ENCODE measurements around the gene SELP. TPM values are rescaled to one million over a fixed set of nuclear protein-coding genes. Genes with fewer than 3 reads are reported as not detected.
"Not testable (repeated sequence)": the region's sequence is repeated elsewhere in the genome, so short reads cannot be mapped to it uniquely, and the experiment has no call there.

Gene SELP
- 1 to 10 TPM; 1.6 to 3.6 TPM for total RNA-seq

GRCh38 chr1:169630006-169630405, at the start of gene SELP:
Gene SELP (minus strand): TSS chr1:169630124. CDS start chr1:169630074, 50 bp downstream.
- Mint-ChIP-seq H3K4me3 (no peak within 1 kb of the TSS), H3K36me3 (ENCODE audit: insufficient read depth in 2 of 2) (peaks cover 16 to 21% of the 10 kb centered on the region in 2 donors), H3K27me3 (ENCODE audit: low read depth) (no peaks in the 10 kb centered on the region), H3K27ac (no peak within 1 kb of the TSS), H3K4me1 (ENCODE audit: low read depth) (peaks cover 51% of the 10 kb centered on the region), H3K9me3 (peaks cover 8 to 22% of the 10 kb centered on the region in 2 donors)
- no peak for DNase-seq
- no peak for ATAC-seq (replicated peaks in 1 of 2)

DNA sequence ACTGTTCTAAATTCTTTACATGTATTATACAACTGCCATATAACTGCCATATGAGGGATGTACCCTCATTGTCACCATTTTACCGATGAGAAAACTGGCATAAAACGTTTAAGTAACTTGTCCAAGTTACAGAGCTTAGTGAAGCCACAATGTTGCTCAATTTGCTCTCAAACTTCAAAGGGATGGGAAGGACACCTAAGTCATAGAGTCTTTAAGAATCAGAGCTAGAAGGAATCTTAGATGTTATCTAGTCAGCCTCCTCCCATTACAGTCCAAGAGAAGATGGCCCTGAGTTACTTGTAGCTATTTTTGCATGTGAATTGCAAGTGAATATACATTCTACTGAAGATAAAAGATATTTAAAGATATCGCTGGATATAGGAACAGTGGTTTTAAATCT, 49.8 kb upstream of the SELP start:
- Mint-ChIP-seq H3K9me3 (no peaks in the 10 kb centered on the region), H3K4me3 (peak overlapping the region; percentile 8 to 53), H3K27me3 (ENCODE audit: low read depth) (no peaks in the 10 kb centered on the region), H3K36me3 (ENCODE audit: insufficient read depth in 2 of 2) (no peaks in the 10 kb centered on the region), H3K4me1 (ENCODE audit: low read depth) (peaks cover 69% of the 10 kb centered on the region), H3K27ac (peak overlapping the region; percentile 89)
- ATAC-seq (replicated peaks in 1 of 2) (peak in 1 of 2 donors; percentile 18), DNase-seq (no peak)

- peaks cover 3 to 4% of the 10 kb centered on the region in 2 donors for H3K9me3 Mint-ChIP-seq
- no peak for ATAC-seq (replicated peaks in 1 of 2)
- H3K27me3 Mint-ChIP-seq (ENCODE audit: low read depth), result no peaks in the 10 kb centered on the region
- peaks cover 3 to 7% of the 10 kb centered on the region in 2 donors for H3K36me3 Mint-ChIP-seq (ENCODE audit: insufficient read depth in 2 of 2)
- peaks cover 55% of the 10 kb centered on the region for H3K4me1 Mint-ChIP-seq (ENCODE audit: low read depth)
- no peak for DNase-seq
- H3K4me3 Mint-ChIP-seq, result peak overlapping the region in 1 of 2 donors; percentile 11
- H3K27ac Mint-ChIP-seq, result peak overlapping the region; percentile 77
Measured at GRCh38 chr1:169676001-169676400, 46.1 kb upstream of the SELP start.

GRCh38 chr1:169670836-169671235, 40.9 kb upstream of the SELP start:
- peaks cover 7 to 16% of the 10 kb centered on the region in 2 donors for H3K36me3 Mint-ChIP-seq (ENCODE audit: insufficient read depth in 2 of 2)
- ATAC-seq (replicated peaks in 1 of 2) (no peak), DNase-seq (no peak)
- peak overlapping the region; percentile 72 for H3K27ac Mint-ChIP-seq
- no peak overlapping the region for H3K4me3 Mint-ChIP-seq
- peaks cover 3 to 4% of the 10 kb centered on the region in 2 donors for H3K9me3 Mint-ChIP-seq
- no peaks in the 10 kb centered on the region for H3K27me3 Mint-ChIP-seq (ENCODE audit: low read depth)
- peaks cover 44% of the 10 kb centered on the region for H3K4me1 Mint-ChIP-seq (ENCODE audit: low read depth)

- H3K9me3 Mint-ChIP-seq; DNase-seq; H3K4me3 Mint-ChIP-seq; H3K27me3 Mint-ChIP-seq (ENCODE audit: low read depth); ATAC-seq (replicated peaks in 1 of 2): not testable (repeated sequence)
- Mint-ChIP-seq H3K4me1 (ENCODE audit: low read depth) (peaks cover 38% of the 10 kb centered on the region), H3K36me3 (ENCODE audit: insufficient read depth in 2 of 2) (peaks cover 7 to 16% of the 10 kb centered on the region in 2 donors), H3K27ac (peak overlapping the region; percentile 72)
Measured at GRCh38 chr1:169670244-169670643, 40.3 kb upstream of the SELP start.

GRCh38 chr1:169667699-169668596, 38.0 kb upstream of the SELP start:
- peaks cover 39% of the 10 kb centered on the region for H3K4me1 Mint-ChIP-seq (ENCODE audit: low read depth)

GRCh38 chr1:169667227-169667639, 37.3 kb upstream of the SELP start:
- not testable (repeated sequence) for H3K36me3 Mint-ChIP-seq (ENCODE audit: insufficient read depth in 2 of 2); DNase-seq; H3K27me3 Mint-ChIP-seq (ENCODE audit: low read depth); H3K9me3 Mint-ChIP-seq
- Mint-ChIP-seq H3K27ac (peak overlapping the region; percentile 94), H3K4me3 (peak overlapping the region; percentile 66 to 81), H3K4me1 (ENCODE audit: low read depth) (peaks cover 43% of the 10 kb centered on the region)
- peak; percentile 82 to 89 for ATAC-seq (replicated peaks in 1 of 2)

More at GRCh38 chr1:169667699-169668596, 38.0 kb upstream of the SELP start:
- peaks cover 6 to 13% of the 10 kb centered on the region in 2 donors for H3K36me3 Mint-ChIP-seq (ENCODE audit: insufficient read depth in 2 of 2)
- H3K9me3 Mint-ChIP-seq; H3K27me3 Mint-ChIP-seq (ENCODE audit: low read depth); DNase-seq: not testable (repeated sequence)
- H3K4me3 Mint-ChIP-seq, result peak overlapping the region; percentile 66 to 81
- H3K27ac Mint-ChIP-seq, result peak overlapping the region; percentile 94
- ATAC-seq (replicated peaks in 1 of 2), result peak; percentile 24 to 48

DNA sequence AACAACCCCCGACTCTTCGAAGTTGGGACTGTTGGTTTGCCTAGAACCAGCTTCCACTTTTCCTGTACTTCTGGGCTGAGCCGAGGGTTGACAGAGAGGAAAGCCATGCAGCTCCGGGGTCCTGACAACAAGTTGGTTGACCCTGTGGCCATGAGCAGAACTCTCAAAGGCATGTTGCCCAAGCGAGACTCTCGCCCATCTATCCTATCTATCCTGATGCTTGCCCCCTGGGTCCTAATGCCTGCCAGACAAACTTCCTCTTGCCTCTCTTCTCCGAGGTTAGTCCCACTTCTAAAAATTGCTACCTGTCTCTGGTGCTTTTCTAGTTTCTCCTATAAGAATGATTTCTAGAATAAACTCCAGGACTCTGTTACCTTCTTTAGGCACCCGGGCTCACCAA, 32.8 kb upstream of the SELP start:
- DNase-seq; ATAC-seq (replicated peaks in 1 of 2); H3K27me3 Mint-ChIP-seq (ENCODE audit: low read depth); H3K9me3 Mint-ChIP-seq; H3K27ac Mint-ChIP-seq: not testable (repeated sequence)
- Mint-ChIP-seq H3K4me1 (ENCODE audit: low read depth) (peaks cover 38% of the 10 kb centered on the region), H3K4me3 (peak overlapping the region; percentile 61 to 67), H3K36me3 (ENCODE audit: insufficient read depth in 2 of 2) (peaks cover 6 to 12% of the 10 kb centered on the region in 2 donors)

- DNase-seq; H3K27me3 Mint-ChIP-seq (ENCODE audit: low read depth); H3K27ac Mint-ChIP-seq; H3K9me3 Mint-ChIP-seq; ATAC-seq (replicated peaks in 1 of 2); H3K4me3 Mint-ChIP-seq: not testable (repeated sequence)
- Mint-ChIP-seq H3K4me1 (ENCODE audit: low read depth) (peaks cover 35% of the 10 kb centered on the region), H3K36me3 (ENCODE audit: insufficient read depth in 2 of 2) (peaks cover 6 to 17% of the 10 kb centered on the region in 2 donors)
Measured at GRCh38 chr1:169661066-169661465, 31.1 kb upstream of the SELP start.

DNA sequence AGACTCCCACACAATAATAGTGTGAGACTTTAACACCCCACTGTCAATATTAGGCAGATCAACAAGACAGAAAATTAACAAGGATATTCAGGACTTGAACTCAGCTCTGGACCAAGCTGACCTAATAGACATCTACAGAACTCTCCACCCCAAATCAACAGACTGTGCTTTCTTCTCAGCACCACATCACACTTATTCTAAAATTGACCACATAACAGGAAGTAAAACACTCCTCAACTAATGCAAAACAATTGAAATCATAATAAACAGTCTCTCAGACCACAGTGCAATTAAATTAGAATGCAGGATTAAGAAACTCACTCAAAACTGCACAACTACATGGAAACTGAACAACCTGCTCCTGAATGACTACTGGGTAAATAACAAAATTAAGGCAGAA, 28.9 kb upstream of the SELP start:
- ATAC-seq (replicated peaks in 1 of 2); H3K9me3 Mint-ChIP-seq; H3K27me3 Mint-ChIP-seq (ENCODE audit: low read depth); DNase-seq: not testable (repeated sequence)
- H3K36me3 Mint-ChIP-seq (ENCODE audit: insufficient read depth in 2 of 2), result peaks cover 6 to 17% of the 10 kb centered on the region in 2 donors
- peak overlapping the region; percentile 93 for H3K27ac Mint-ChIP-seq
- H3K4me3 Mint-ChIP-seq, result peak overlapping the region in 1 of 2 donors; percentile 28
- peaks cover 53% of the 10 kb centered on the region for H3K4me1 Mint-ChIP-seq (ENCODE audit: low read depth)

DNA sequence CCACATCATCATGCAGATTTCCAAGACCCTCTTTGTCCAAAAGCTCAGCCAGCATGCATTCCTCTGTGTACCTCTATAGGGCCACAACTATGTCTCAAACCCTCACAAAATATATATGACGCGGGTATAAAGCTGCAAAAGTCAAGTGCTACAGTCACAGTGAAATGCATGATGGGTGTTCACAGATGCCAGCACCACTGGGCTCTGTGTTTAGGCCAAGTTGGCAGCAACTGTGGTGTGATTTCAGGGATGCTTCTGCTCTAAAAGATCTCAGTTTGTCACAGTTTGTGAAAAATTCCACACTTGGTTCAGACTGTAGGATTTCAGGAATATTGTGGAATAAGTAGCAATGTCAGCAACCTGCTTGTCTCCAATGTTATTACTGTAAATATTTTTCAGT, 23.9 kb upstream of the SELP start:
- Mint-ChIP-seq H3K4me1 (ENCODE audit: low read depth) (peaks cover 54% of the 10 kb centered on the region), H3K36me3 (ENCODE audit: insufficient read depth in 2 of 2) (peaks cover 5 to 11% of the 10 kb centered on the region in 2 donors), H3K27me3 (ENCODE audit: low read depth) (no peaks in the 10 kb centered on the region), H3K27ac (no peak overlapping the region), H3K9me3 (peaks cover 2 to 15% of the 10 kb centered on the region in 2 donors), H3K4me3 (no peak overlapping the region)
- DNase-seq, result no peak
- ATAC-seq (replicated peaks in 1 of 2), result no peak

DNA sequence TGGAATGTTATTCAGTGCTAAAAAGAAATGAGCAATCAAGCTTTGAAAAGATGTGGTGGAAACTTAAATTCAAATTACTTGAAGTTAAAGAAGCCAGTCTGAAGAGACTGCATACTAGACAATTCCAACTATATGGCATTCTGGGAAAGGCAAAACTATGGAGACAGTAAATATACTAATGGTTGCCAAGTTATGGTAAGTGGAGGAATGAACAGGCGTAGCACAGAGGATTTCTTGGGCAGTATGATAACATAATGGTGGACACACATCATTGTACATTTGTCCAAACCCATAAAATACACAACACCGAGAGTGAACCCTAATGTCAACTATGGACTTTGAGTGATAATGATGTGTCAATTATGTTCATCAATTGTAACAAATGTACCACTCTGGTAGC, 21.1 kb upstream of the SELP start:
- no peak for DNase-seq
- Mint-ChIP-seq H3K36me3 (ENCODE audit: insufficient read depth in 2 of 2) (peaks cover 5 to 8% of the 10 kb centered on the region in 2 donors), H3K27ac (no peak overlapping the region), H3K4me3 (no peak overlapping the region), H3K4me1 (ENCODE audit: low read depth) (peaks cover 49% of the 10 kb centered on the region), H3K9me3 (peaks cover 6 to 12% of the 10 kb centered on the region in 2 donors), H3K27me3 (ENCODE audit: low read depth) (no peaks in the 10 kb centered on the region)
- no peak for ATAC-seq (replicated peaks in 1 of 2)

- ATAC-seq (replicated peaks in 1 of 2) (no peak), DNase-seq (no peak)
- peaks cover 6 to 12% of the 10 kb centered on the region in 2 donors for H3K9me3 Mint-ChIP-seq
- H3K4me3 Mint-ChIP-seq, result no peak overlapping the region
- no peaks in the 10 kb centered on the region for H3K27me3 Mint-ChIP-seq (ENCODE audit: low read depth)
- H3K36me3 Mint-ChIP-seq (ENCODE audit: insufficient read depth in 2 of 2), result peaks cover 5 to 8% of the 10 kb centered on the region in 2 donors
- no peak overlapping the region for H3K27ac Mint-ChIP-seq
- peaks cover 46% of the 10 kb centered on the region for H3K4me1 Mint-ChIP-seq (ENCODE audit: low read depth)
Measured at GRCh38 chr1:169650551-169650950, 20.6 kb upstream of the SELP start.
